GM23248 (cell line): ENCODE measurements around the gene HMG20B.

Experiments used
- EZH2 ChIP-seq: fragments of 200-600 bp; sonication (generic); IDR thresholded peaks from 2 replicates; pipeline ENCODE4 v1.6.1; 2018; ENCODE audit warnings: antibody characterized with exemption, mild to moderate bottlenecking; ENCODE audit not compliant: insufficient read depth, poor library complexity, severe bottlenecking
- EZH2phosphoT487 ChIP-seq: fragments of 200-600 bp; sonication (generic); IDR thresholded peaks from 2 replicates; pipeline ENCODE4 v1.6.1; 2018; ENCODE audit warnings: antibody characterized with exemption, moderate library complexity, mild to moderate bottlenecking, low read depth; ENCODE audit not compliant: insufficient read depth

- TF ChIP-seq EZH2: no peak
- TF ChIP-seq EZH2phosphoT487: no peak
These were observed 5.1 kb downstream of the HMG20B start for GRCh38 chr19:3577723-3578344.
